Stimulated activated CD4-positive, alpha-beta T cell treated with anti-CD3 and anti-CD28 coated beads, Interleukin-1b, Interleukin-23, amount 100 ng/mL, for 24 hours (primary cell): Measurements from ENCODE around the gene GARNL3.

Source experiments
- DNase-seq, 4 experiments: peaks; one replicate each; pipeline ENCODE4 v3.0.0-alpha.2; 2020; ENCODE audit warnings: low read depth in 4 of 4, low spot score in 1 of 4

Gene GARNL3

GRCh38 chr9:127426756-127427155 is 162.2 kb downstream of the GARNL3 start:
- DNase-seq: peak in 1 of 4 experiments; percentile 48

- no peak for DNase-seq
Measured at GRCh38 chr9:127428348-127428747, 163.8 kb downstream of the GARNL3 start.

DNA sequence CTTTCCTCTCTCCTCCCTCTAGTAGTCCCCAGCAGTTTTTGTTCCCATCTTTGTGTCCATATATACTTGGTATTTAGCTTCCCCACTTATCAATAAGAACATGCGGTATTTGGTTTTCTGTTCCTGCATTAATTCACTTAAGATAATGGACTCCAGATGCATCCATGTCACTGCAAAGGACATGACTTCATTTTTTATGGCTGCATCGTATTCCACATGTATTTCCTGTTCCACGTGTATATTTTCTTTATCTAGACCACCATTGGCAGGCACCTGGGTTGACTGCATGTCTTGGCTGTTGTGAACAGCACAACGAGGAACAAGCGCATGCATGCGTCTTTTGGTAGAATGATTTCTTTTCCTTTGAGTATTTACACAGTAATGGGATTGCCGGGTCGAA is 165.8 kb downstream of the GARNL3 start:
- no peak for DNase-seq

DNA sequence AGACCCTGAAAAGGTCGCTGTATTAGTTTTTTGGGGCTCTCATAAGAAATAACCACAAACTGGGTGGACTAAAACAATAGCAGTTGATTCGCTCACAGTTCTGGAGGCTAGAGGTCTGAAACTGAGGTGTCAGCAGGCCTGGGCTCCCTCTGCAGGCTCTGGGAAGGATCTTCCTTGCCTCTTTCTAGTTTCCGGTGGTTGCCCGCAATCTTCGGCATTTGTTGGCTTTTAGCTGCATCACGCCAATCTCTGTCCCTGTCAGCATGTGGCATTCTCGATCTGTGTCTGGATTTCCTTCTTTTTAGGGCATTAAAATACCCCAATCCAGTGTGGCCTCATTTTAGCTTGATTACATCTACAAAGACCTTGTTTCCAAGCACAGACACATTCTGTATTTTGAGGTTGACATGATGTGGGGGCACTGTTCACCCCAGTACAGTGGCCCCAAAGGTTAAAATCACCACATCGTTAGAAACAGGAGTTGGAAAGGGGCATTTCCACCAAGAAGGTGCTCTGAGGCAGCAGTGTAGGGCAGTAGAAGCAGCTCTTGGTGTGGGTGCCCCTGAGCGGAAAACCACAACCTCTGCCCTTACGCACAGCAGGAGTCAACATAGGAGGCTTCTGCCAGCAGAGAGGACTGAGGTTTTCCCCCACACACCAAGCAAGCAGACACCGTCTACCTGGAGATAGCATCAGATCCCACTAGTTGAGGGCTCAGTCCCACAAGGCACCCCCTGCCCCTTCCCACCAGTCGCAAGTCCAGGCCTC is 173.1 kb downstream of the GARNL3 start:
- DNase-seq: no peak

GRCh38 chr9:127438394-127438793 is 173.8 kb downstream of the GARNL3 start:
- no peak for DNase-seq
